Thoracic aorta (tissue), 2 donors: ENCODE measurements around the gene TSNAXIP1. TPM values are rescaled to one million over a fixed set of nuclear protein-coding genes. Genes with fewer than 3 reads are reported as not detected.

ENCODE experiments used
- ATAC-seq: fragments of 150-250 bp; one replicate; pipeline ENCODE4 v1.8.0; 2017; ENCODE audit warnings: low read depth; ENCODE audit not compliant: insufficient number of reproducible peaks, low FRiP score
- DNase-seq: peaks from one replicate; pipeline ENCODE4 v3.0.0-alpha.2; 2020; ENCODE audit warnings: low spot score
- H3K27ac ChIP-seq, 2 donors: fragments of 200-600 bp; sonication (generic); 1 replicate in 1 of 2; 2 replicates in 1 of 2; pipeline ENCODE4 v1.5.1; 2016; ENCODE audit warnings: mild to moderate bottlenecking in 2 of 2, moderate library complexity in 2 of 2
- H3K27me3 ChIP-seq: fragments of 200-600 bp; sonication (generic); replicated peaks from 2 replicates; pipeline ENCODE4 v1.6.0; 2016; ENCODE audit warnings: mild to moderate bottlenecking; ENCODE audit not compliant: insufficient read depth
- H3K36me3 ChIP-seq: fragments of 200-600 bp; sonication (generic); one replicate; pipeline ENCODE4 v1.5.1; 2016
- H3K4me1 ChIP-seq, 2 donors: fragments of 200-600 bp; sonication (generic); 1 replicate in 1 of 2; 2 replicates in 1 of 2; pipeline versions ENCODE4 v1.5.1 to v1.6.0; 2016; ENCODE audit warnings: low read depth in 2 of 2, mild to moderate bottlenecking in 1 of 2; ENCODE audit not compliant: control insufficient read depth in 1 of 2
- H3K4me3 ChIP-seq: fragments of 200-600 bp; sonication (generic); 2 replicates; pipeline ENCODE4 v1.5.1; 2016; ENCODE audit warnings: mild to moderate bottlenecking
- H3K9me3 ChIP-seq: fragments of 200-600 bp; sonication (generic); 2 replicates; pipeline ENCODE4 v1.5.1; 2016
- total RNA-seq, 2 donors: library from RNA; depleted of rRNA; stranded (reverse); fragments of >200 nt; gene quantifications; one replicate each; pipeline versions ENCODE4 v1.1.0 to v1.2.3, GENCODE V29; 2016
- TF ChIP-seq, protein P1 (sequence below): fragments of 200-600 bp; sonication (generic); IDR thresholded peaks from one replicate; pipeline ENCODE4 v1.5.1; 2019; ENCODE audit warnings: antibody characterized with exemption

TSNAXIP1 gene
- total RNA-seq, 2 donors from 2014 or later: 4.1 to 8.5 TPM

DNA sequence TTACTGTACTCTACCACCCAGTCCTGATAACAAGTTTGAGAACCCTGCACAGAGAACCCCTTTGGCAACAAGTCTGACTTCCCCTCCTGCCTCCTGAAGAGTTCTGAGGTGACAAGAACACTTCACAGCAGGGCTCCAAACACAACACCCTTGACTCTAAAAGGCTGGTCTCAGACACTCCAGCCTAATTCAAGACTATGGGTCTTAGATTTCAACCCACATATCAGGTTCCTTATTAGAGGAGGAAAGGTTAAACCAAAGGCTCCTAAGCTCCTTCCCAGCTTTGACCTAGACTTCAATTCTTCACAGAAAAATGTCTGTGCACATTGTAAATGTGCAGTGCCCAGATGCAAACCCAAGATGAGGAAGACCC lies 23.4 kb upstream of the TSNAXIP1 start:
- ATAC-seq (no peak), DNase-seq (no peak)
- no peaks in the 10 kb centered on the region for H3K9me3 ChIP-seq
- TF ChIP-seq, protein P1, sequence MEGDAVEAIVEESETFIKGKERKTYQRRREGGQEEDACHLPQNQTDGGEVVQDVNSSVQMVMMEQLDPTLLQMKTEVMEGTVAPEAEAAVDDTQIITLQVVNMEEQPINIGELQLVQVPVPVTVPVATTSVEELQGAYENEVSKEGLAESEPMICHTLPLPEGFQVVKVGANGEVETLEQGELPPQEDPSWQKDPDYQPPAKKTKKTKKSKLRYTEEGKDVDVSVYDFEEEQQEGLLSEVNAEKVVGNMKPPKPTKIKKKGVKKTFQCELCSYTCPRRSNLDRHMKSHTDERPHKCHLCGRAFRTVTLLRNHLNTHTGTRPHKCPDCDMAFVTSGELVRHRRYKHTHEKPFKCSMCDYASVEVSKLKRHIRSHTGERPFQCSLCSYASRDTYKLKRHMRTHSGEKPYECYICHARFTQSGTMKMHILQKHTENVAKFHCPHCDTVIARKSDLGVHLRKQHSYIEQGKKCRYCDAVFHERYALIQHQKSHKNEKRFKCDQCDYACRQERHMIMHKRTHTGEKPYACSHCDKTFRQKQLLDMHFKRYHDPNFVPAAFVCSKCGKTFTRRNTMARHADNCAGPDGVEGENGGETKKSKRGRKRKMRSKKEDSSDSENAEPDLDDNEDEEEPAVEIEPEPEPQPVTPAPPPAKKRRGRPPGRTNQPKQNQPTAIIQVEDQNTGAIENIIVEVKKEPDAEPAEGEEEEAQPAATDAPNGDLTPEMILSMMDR: no peak
- H3K36me3 ChIP-seq: no peaks in the 10 kb centered on the region
- H3K27me3 ChIP-seq: no peaks in the 10 kb centered on the region
- H3K27ac ChIP-seq: no peak overlapping the region
- no peak overlapping the region for H3K4me3 ChIP-seq
- H3K4me1 ChIP-seq: peaks cover 0 to 11% of the 10 kb centered on the region in 2 donors

DNA sequence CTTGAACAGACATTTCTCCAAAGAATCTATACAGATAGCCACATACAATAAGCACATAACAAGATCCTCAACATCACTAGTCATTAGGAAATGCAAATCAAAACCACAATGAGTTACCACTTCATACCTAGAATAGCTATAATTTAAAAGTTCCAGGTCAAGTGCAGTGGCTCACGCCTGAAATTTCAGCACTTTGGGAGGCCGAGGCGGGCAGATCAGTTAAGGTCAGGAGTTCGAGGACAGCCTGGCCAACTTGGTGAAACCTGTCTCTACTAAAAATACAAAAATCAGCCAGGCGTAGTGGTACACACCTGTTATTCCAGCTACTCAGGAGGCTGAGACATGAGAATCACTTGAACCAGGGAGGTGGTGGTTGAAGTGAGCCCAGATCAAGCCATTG lies 20.2 kb upstream of the TSNAXIP1 start:
- Histone ChIP-seq H3K36me3 (no peaks in the 10 kb centered on the region), H3K27ac (no peak overlapping the region), H3K27me3 (no peaks in the 10 kb centered on the region), H3K4me1 (no peaks in the 10 kb centered on the region), H3K4me3 (no peak overlapping the region), H3K9me3 (no peaks in the 10 kb centered on the region)
- no peak for ATAC-seq
- TF ChIP-seq, protein P1: no peak
- DNase-seq: no peak

DNA sequence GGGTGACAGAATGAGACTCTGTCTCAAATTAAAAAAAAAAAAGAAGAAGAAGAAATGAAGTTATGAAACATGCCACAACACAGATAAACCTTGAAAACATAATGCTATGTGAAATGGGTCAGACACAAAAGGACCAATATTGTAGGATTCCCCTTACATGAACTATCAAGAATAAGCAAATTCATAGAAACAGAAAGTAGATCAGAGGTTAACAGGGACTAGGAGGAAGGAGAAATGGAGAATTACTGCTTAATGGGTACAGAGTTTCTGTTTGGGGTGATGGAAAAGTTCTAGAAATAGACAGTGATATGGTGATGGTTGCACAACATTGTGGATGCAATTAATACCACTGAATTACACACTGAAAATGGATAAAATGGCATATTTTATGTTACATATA lies 16.6 kb upstream of the TSNAXIP1 start:
- H3K27ac ChIP-seq: no peak overlapping the region
- no peaks in the 10 kb centered on the region for H3K9me3 ChIP-seq
- no peaks in the 10 kb centered on the region for H3K27me3 ChIP-seq
- ATAC-seq: no peak
- TF ChIP-seq, protein P1: no peak
- H3K36me3 ChIP-seq: no peaks in the 10 kb centered on the region
- no peaks in the 10 kb centered on the region for H3K4me1 ChIP-seq
- H3K4me3 ChIP-seq: no peak overlapping the region
- no peak for DNase-seq

DNA sequence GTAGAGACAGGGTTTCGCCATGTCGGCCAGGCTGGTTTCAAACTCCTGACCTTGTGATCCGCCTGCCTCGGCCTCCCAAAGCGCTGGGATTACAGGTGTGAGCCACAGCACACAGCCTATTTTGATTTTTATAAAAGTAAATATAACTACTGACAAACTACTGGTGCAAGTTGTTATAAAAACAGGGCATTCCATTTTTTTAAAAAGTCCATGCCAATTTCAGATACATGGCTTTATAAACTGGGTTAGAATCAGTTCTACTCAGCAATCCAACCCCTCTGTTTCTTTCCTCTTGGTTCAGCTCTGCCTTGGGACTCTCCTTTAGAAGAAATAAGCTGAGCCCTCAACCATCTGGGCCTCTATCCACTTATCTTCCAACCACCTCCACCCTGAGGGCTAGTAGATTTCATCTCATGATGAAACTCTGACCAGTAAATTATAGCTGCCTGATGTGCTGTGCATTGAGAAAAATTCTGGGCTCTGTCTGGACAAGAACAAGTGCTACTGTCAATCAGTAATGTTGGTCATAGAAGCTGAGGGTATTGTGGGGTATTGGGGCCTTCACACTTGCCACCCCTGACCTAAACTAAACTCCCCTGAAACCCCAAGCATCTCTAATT lies 10.5 kb upstream of the TSNAXIP1 start:
- DNase-seq: no peak
- H3K36me3 ChIP-seq: no peaks in the 10 kb centered on the region
- no peaks in the 10 kb centered on the region for H3K9me3 ChIP-seq
- H3K4me3 ChIP-seq: no peak overlapping the region
- TF ChIP-seq, protein P1: no peak
- no peaks in the 10 kb centered on the region for H3K4me1 ChIP-seq
- no peak overlapping the region for H3K27ac ChIP-seq
- H3K27me3 ChIP-seq: no peaks in the 10 kb centered on the region
- no peak for ATAC-seq

DNA sequence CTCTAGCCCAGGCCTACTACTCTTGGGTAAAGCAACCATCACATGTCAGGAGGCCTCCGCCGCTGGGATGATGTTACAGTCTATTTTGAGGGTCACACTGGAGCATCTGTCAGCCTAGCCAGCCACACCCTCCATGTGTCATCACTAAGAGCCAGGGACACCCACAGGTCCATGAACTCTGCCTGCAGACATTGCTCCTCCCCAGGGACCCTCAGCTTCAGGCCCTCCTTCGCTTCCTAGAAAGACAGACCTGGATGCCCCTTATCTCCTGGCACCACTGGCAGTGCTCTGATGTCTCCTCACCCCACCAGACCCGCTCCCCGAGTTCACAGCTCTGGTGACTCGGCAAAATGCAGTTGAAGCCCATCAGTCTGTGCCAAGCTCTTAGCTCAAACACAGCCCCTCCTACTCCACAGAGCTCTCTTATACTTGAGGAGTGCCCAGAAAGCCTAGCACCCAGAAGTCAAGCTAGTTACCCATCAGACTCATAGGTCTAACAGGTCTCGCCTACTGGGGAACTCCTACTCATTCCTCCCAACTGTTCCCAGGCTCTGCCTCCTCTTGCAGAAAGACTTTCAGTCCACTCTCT lies 6.3 kb upstream of the TSNAXIP1 start:
- Histone ChIP-seq H3K4me1 (peaks cover 3 to 9% of the 10 kb centered on the region in 2 donors), H3K27me3 (no peaks in the 10 kb centered on the region), H3K27ac (no peak overlapping the region), H3K4me3 (no peak overlapping the region), H3K9me3 (no peaks in the 10 kb centered on the region), H3K36me3 (peaks cover 2% of the 10 kb centered on the region)
- TF ChIP-seq, protein P1: no peak
- no peak for DNase-seq
- no peak for ATAC-seq
